Astrocyte (in vitro differentiated cells and primary cell): ENCODE measurements around the gene JPH4.

ENCODE experiments used
- EZH2 ChIP-seq: IDR thresholded peaks from 2 replicates; pipeline ENCODE4 v1.6.1; 2012; ENCODE audit warnings: mild to moderate bottlenecking, low read length, inconsistent platforms; ENCODE audit not compliant: insufficient read depth
- TF ChIP-seq, protein P1 (sequence below): IDR thresholded peaks from 2 replicates; pipeline ENCODE4 v1.5.1; 2011; ENCODE audit warnings: low read depth, mild to moderate bottlenecking, inconsistent platforms, low read length, moderate library complexity; ENCODE audit not compliant: insufficient read depth

GRCh38 chr14:23600806-23601205 lies 22.2 kb upstream of the JPH4 start:
- TF ChIP-seq, protein P1, sequence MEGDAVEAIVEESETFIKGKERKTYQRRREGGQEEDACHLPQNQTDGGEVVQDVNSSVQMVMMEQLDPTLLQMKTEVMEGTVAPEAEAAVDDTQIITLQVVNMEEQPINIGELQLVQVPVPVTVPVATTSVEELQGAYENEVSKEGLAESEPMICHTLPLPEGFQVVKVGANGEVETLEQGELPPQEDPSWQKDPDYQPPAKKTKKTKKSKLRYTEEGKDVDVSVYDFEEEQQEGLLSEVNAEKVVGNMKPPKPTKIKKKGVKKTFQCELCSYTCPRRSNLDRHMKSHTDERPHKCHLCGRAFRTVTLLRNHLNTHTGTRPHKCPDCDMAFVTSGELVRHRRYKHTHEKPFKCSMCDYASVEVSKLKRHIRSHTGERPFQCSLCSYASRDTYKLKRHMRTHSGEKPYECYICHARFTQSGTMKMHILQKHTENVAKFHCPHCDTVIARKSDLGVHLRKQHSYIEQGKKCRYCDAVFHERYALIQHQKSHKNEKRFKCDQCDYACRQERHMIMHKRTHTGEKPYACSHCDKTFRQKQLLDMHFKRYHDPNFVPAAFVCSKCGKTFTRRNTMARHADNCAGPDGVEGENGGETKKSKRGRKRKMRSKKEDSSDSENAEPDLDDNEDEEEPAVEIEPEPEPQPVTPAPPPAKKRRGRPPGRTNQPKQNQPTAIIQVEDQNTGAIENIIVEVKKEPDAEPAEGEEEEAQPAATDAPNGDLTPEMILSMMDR, result no peak
- TF ChIP-seq EZH2, result no peak
